Measurements from ENCODE around the gene HIRIP3. TPM values are rescaled to one million over a fixed set of nuclear protein-coding genes. Genes with fewer than 3 reads are reported as not detected.

Gene HIRIP3
- total and polyA plus RNA-seq, 2 experiments from 2014 or later = 10.4 to 18.5 TPM

GRCh38 chr16:30032083-30032819, 36.8 kb upstream of the HIRIP3 start:
- peak; percentile 49 for ATAC-seq
- H3K9me3 Mint-ChIP-seq = peaks cover 3% of the 10 kb centered on the region; the same call in 1 of the 3 replicates
- H3K4me1 Mint-ChIP-seq = peaks cover 39% of the 10 kb centered on the region
- Histone ChIP-seq H4K20me1 (replicated peaks; ENCODE audit: insufficient read depth) (no peaks in the 10 kb centered on the region; the same call in 1 of the 2 replicates), H3K4me3 (peak overlapping the region; percentile 83), H3K4me2 (peak overlapping the region; percentile 95), H3F3A (replicated peaks; ENCODE audit: low read depth) (0 out of 2 replicates have a peak, but pooled peaks cover 3% of the 10 kb centered on the region), H3K79me2 (replicated peaks; ENCODE audit: insufficient read depth) (no peaks in the 10 kb centered on the region), H3K4me1 (ENCODE audit: insufficient read depth) (peaks cover 24% of the 10 kb centered on the region), H3K9me2 (ENCODE audit: insufficient read depth) (no peaks in the 10 kb centered on the region), H3K36me3 (ENCODE audit: insufficient read depth) (no peaks in the 10 kb centered on the region), H3K27me3 (ENCODE audit: insufficient read depth) (peaks cover 10% of the 10 kb centered on the region; the same call in 1 of the 2 replicates), H2AFZ (peak overlapping the region; percentile 90), H3K27ac (ENCODE audit: low read depth) (no peak overlapping the region)
- no peak for TF ChIP-seq ZNF462 (CRISPR knock-in tag; IDR thresholded peaks at IDR 0.05)
- peak; percentile 96 to 99 for TF ChIP-seq CTCF (conservative IDR thresholded peaks at IDR 0.05; ENCODE audit: low read depth in 2 of 2)
- H3K27me3 Mint-ChIP-seq (ENCODE audit: insufficient read depth, low read depth, poor library complexity) = peaks cover 21% of the 10 kb centered on the region
- DNase-seq (ENCODE audit: low spot score) = peak; percentile 94
- H3K36me3 Mint-ChIP-seq (ENCODE audit: low read depth) = no peaks in the 10 kb centered on the region; the same call in 1 of the 3 replicates
- H3K27ac Mint-ChIP-seq = no peak overlapping the region
- H3K4me3 Mint-ChIP-seq = peak overlapping the region; percentile 83

Measured in GM23338 (cell line).